GM15510 (cell line): ENCODE measurements around the gene GPR39.

Experiments
- POLR2A ChIP-seq: IDR thresholded peaks from 3 replicates; pipeline ENCODE4 v1.6.1; 2011; ENCODE audit warnings: borderline replicate concordance; ENCODE audit not compliant: insufficient read length; ENCODE audit errors: extremely low read depth

Gene GPR39

DNA sequence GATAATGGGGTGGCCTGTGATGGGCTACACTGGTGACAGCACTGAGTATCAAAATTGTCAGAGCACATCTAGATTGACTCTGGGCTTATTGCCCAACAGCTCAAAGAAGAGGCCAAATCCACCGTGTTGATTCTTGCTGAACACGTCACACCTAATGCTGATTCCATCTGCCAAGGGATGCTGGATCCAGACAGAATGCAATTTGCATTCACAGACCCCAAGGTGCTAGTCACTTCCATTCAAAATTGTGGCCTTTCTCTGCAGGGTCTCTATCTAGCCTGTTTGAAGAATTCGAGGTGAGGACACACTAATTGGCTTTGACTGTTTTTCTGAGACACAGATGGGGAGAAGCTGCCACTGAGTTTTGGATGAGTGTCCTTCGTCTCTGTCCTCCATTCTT, 13.5 kb upstream of the GPR39 start:
- no peak for TF ChIP-seq POLR2A

DNA sequence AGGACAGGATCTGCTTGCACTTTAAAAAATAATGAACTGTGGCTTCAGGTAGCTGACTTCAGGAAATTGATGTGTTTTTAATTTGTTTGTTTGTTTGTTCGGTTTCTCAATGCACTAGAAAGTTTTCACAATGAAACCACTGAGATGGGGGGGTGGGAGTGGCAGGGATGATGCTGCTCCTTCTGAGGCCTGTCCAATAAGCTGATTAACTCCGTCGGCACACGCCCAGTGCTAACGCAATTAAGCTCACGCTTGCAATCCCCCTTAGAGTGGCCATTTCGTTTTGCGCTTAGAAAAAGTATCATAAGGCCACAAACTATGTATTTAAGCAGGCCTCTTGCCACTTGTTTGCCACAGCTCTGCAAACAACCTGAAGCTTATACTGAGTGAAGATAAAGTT, 12.5 kb upstream of the GPR39 start:
- no peak for TF ChIP-seq POLR2A

DNA sequence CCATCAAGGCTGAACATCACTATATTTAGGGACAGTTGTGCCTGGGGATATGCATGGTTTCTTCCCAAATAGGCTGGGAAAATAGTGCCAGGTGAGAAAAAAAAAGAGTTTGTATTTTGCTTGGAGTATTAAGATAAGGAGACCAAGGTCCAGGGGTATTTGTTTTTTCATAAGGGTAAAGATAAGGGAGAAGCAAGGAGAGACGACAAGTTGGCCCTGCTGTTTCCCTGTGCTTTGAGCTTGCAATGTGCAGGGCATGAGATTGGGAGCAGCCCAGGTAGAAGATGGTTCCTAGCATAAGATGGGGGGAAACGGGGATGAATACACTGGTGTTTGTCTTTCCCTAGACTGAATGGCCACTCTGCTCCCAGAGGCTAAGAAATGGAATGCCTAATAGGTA, 8.8 kb upstream of the GPR39 start:
- no peak for TF ChIP-seq POLR2A

DNA sequence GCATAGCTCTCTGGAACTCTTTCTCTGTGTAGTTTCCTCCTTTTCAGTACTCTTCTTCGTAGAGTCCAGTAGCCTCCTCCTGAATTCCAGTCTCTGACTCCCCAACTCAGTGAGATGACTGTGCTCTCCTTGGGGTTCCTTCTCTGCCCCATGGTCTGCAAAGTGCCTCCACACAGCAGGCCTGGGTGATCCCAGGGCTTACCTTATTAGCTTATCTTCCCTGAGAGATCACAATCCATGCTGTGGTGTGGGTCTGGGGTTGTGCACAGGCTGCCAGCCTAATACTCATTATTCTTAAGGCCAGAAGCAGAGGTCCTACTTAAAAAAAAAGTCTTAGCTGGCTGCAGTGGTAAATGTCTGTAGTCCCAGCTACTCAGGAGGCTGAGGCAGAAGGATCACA, 4.6 kb upstream of the GPR39 start:
- TF ChIP-seq POLR2A = no peak

DNA sequence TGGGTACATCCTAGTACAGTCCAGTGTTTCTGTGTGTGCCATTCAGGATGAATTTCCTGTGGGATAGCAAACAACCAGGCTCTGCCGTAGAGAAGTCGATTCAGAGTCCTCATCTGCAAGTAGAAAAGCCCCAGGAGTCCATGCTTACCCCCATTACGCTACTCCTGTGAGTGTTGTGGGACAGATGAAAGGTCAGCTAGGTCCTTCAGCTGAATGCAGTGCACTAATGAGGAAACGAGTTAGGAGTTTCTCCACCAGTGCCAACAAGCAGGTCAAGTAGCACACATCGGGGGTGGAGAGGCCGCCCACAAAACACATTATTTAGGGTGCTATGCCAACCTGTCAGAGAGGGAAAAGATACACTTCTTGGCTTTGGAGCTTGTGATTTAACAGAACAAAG, 2.5 kb upstream of the GPR39 start:
- no peak for TF ChIP-seq POLR2A

DNA sequence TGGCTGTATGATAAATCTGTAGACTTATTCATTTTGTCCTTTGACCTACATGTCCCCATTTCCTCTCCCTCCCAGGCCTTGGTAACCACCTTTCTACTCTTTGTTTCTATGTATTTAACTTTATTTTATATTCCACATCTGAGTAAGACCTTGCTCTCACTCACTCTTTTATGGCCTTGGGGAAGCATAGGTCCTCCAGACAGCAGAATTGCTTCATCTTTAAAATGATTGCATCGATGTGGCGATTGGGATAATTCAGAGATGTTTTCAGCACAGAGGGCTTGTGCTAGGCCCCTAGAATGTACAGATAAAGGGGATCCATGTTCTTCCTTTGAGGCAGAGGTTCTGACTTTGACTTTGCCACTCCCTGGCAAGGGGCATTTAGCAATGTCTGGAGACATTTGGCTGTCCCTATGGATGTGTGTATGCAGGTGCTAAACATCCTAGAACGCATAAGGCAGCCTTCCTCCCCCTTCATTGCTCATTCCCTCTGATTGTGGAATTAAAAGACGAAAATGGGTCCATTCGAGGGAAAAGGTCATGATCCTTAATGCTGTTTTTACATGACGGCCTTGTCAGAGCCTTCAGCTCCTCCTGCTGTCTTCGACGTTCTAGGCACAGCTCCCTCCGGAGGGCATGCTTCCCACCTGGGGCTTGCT, 1.2 kb upstream of the GPR39 start:
- no peak for TF ChIP-seq POLR2A

DNA sequence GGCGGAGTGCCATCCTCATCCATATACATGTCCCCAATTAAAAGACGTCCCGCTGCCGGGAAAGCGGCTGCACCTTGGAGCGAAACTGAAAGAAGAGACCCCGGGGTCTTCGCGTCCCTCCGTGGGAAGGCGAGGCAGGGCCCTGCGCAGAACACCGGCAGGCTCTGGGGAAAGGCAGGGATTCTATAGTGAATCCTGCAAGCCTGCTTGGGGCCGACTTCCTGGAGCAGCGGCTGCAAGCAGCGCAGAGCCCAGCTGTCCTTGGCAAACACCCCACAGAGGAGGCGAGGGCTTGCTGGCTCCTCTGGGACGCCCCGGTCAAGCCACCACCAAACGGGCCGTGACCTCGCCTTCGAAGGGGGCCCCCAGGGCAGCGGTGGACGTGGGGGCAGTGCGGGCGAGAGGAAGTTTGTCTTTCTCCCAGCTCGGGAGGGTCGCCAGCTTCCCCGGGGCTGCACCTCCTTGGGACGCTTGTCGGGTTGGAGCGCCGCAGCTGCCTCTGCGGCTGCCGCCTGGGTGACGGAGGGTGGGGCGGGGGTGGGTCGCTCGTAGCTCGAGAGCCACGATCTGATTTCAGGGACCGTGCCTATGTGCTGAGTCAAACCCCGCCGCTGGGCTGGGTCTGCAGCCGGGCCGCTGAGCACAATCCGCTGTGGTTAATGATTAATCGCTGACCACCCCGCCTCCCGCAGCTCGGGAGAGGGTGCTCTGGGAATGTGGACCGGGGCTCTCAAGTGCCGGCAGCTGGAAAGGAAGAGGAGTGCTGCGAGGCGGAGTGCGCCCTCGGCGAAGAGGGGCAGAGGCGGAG, 486 bp upstream of the GPR39 start:
- no peak for TF ChIP-seq POLR2A

DNA sequence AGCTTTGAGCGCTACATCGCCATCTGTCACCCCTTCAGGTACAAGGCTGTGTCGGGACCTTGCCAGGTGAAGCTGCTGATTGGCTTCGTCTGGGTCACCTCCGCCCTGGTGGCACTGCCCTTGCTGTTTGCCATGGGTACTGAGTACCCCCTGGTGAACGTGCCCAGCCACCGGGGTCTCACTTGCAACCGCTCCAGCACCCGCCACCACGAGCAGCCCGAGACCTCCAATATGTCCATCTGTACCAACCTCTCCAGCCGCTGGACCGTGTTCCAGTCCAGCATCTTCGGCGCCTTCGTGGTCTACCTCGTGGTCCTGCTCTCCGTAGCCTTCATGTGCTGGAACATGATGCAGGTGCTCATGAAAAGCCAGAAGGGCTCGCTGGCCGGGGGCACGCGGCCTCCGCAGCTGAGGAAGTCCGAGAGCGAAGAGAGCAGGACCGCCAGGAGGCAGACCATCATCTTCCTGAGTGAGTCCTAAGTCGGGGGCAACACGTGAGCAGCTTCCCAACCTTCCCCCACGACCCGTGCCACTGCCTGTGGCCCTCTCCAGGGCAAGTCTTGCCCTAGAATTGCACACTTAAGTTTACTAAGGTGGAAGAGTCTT, 928 bp downstream of the GPR39 start:
- no peak for TF ChIP-seq POLR2A

DNA sequence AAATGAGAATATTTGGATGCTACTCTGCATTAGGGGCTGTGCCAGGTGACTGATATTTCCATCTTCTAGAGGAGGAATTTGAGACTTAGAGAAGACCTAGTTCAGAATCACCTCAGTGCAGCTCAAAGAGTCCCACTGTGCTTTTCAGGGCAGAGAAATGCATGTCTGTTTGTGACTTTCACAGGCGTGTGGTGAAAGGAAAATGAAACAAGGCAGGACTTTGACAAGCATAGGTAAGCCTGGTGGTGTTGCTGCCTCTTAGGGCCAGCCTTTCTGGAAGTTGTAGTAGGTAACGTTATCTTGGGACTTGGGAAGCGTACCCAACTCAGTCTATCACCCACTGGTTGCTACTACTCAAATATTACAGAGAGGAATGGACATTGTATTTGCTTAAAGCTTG, 2.6 kb downstream of the GPR39 start:
- no peak for TF ChIP-seq POLR2A

DNA sequence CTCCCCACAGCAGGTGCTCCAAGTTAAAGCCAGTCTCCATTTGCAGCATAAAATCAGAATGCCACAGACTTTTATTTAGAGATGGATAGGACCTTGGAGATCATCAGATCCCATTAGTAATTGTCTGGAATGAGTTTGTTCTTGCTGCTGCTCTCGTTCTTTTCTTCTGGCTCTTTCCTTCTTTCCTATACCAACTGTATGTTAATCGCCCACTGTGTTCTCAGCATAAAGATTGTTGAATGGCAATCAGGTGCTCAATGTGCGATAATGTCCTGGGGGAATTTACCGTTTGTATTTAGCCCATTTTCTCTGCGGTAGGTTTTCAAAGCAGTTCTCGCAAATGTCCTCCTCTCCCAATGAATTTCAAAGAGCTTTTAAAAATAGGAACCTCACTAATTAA, 3.3 kb downstream of the GPR39 start:
- no peak for TF ChIP-seq POLR2A

DNA sequence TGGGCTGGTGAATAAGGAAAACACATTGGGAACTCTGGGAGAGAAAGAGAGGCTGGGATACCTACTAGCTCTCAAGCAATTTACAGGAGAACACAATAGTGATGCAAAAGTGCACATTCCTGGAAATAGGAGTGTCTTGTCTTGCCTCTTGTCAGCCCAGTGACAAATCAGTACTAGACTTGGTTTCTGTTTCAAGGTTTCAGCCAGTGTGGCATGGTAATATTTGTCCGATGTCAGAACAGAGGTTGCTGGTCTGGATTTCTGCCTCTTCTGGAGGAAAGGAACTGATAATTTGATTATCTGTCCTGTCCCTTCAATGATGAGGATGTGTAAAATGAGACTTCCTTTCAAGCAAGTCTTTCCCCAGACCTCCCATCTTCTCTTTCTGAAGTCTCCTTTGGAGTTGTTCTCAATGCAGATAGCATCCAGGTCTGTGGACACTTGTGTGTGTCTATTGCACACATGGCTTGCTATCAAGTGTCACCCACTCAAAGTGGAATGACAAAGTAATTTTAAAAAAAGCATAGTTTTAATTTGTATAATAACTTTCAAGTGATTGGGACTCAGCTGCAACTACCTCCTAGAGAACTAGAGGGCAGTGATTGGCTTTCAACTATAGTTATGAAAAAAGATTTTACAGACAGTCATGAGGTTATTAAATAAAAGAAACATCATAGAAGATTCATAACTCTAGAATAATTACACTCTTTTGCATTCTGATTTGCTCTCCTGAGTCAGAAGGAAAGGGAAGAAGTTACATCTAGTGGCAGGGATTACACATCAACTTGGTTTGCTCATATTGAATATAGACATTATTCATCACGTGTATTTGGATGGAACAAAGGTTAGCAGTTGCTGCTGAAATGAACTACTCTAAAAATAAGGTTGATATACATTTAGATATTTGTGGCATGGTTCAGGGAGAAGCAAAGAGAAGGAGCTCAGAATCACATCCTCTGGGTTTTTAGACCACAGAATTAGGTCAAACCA, 4.5 kb downstream of the GPR39 start:
- TF ChIP-seq POLR2A = no peak

DNA sequence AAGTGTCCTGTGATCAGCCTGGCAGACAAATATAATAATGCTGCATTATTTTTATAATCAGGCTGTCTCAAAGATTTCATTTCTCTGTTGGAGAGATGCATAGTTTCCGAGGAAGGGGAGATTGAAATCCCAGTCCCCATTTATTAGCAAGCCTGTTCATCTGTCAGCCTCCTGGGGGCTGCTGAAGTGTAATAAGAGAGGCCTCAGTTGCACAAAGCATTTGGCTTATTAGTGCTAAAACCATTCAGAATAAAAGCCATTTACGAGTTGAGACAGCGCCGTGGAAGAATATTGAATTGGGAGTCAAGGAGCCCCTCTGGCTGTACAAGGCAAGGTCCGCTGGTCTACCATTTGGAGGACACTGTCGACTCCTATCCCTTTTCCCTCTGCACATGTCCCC, 6.1 kb downstream of the GPR39 start:
- no peak for TF ChIP-seq POLR2A

DNA sequence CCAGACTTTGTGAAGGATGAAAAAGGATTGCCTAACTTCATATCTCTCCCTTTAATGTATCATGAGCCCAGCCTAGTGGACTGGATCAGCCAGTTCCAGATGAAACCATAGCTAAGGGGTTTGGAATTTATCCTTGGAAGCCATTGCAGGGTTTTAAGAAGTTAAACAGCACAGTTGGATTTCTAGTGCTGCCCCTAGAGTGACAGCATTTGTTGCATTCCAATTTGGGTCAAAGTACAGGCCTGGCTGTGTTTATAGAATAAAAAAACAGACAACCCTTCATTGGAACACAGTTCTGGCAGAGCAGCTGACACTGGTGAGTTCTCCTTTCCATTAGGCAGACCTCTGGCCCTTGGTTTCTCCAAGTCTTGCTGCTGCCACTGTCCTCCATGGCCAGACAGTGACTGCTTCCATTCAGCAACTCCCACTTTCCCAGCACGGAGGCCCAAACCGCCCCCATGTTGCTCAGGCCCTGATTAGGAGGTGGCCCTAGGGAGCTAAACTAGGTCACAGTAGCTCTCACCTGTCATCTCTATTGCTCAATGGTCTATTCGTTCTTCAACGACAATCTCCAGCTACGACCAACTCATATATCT, 8.0 kb downstream of the GPR39 start:
- TF ChIP-seq POLR2A = no peak

DNA sequence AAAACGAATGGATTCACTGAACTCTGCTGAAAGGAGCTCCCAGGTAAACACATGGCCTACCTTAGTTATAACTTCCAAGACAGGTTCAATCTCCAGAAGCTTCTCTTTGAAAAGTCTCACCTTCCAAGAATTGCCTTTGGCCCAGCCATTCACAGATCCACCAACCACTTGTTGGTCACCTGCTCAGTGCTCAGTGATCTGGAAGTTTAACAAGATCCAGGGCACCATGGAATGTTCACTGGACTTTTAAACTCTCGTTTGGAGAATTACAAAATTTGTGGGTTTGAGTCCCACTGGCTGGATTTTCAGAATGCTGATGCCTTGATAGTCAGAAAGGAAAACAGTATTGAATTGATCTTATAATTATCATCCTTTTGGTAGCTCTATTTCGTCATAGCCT, 9.4 kb downstream of the GPR39 start:
- TF ChIP-seq POLR2A = no peak
